Ishikawa (cell line): ENCODE measurements around the gene ELF5.
A peak's percentile ranks its signal among the peaks of the same experiment; 100 is the strongest.

Experiments
- CEBPB ChIP-seq: IDR thresholded peaks from 2 replicates; pipeline ENCODE4 v1.6.1; 2012
- CREB1 ChIP-seq: IDR thresholded peaks from 2 replicates; pipeline ENCODE4 v1.6.1; 2012; ENCODE audit warnings: low read depth
- EGR1 ChIP-seq: IDR thresholded peaks from 2 replicates; pipeline ENCODE4 v1.6.1; 2012
- EP300 ChIP-seq: IDR thresholded peaks from 2 replicates; pipeline ENCODE4 v1.6.1; 2012; ENCODE audit warnings: borderline replicate concordance
- FOXM1 ChIP-seq: IDR thresholded peaks from 2 replicates; pipeline ENCODE4 v1.6.1; 2012; ENCODE audit warnings: low read depth, borderline replicate concordance
- NFIC ChIP-seq: IDR thresholded peaks from 2 replicates; pipeline ENCODE4 v1.6.1; 2012
- RAD21 ChIP-seq: IDR thresholded peaks from 2 replicates; pipeline ENCODE4 v1.6.1; 2012; ENCODE audit warnings: low read depth
- REST ChIP-seq: IDR thresholded peaks from 2 replicates; pipeline ENCODE4 v1.6.1; 2012; ENCODE audit warnings: low read depth, mild to moderate bottlenecking
- TAF1 ChIP-seq: IDR thresholded peaks from 2 replicates; pipeline ENCODE4 v1.6.1; 2012; ENCODE audit warnings: low read depth, mild to moderate bottlenecking
- TCF12 ChIP-seq: IDR thresholded peaks from 2 replicates; pipeline ENCODE4 v1.6.1; 2012; ENCODE audit warnings: low read depth
- TEAD4 ChIP-seq: IDR thresholded peaks from 2 replicates; pipeline ENCODE4 v1.6.1; 2012
- USF1 ChIP-seq: IDR thresholded peaks from 2 replicates; pipeline ENCODE4 v1.6.1; 2012
- YY1 ChIP-seq: IDR thresholded peaks from 2 replicates; pipeline ENCODE4 v1.6.1; 2012; ENCODE audit warnings: low read depth
- ZBTB7A ChIP-seq: IDR thresholded peaks from 2 replicates; pipeline ENCODE4 v1.6.1; 2012; ENCODE audit warnings: low read depth
- TF ChIP-seq, protein P1 (sequence below): IDR thresholded peaks from 2 replicates; pipeline ENCODE4 v1.6.1; 2012

ELF5 gene

GRCh38 chr11:34499719-34500500 lies 13.7 kb downstream of the ELF5 start:
- TF ChIP-seq TCF12 (no peak), CREB1 (no peak), REST (no peak), USF1 (no peak), YY1 (no peak), EGR1 (no peak), TEAD4 (no peak), RAD21 (no peak), ZBTB7A (no peak), EP300 (no peak), CEBPB (no peak), FOXM1 (no peak), NFIC (no peak), TAF1 (no peak)
- TF ChIP-seq, protein P1, sequence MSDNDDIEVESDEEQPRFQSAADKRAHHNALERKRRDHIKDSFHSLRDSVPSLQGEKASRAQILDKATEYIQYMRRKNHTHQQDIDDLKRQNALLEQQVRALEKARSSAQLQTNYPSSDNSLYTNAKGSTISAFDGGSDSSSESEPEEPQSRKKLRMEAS = no peak

DNA sequence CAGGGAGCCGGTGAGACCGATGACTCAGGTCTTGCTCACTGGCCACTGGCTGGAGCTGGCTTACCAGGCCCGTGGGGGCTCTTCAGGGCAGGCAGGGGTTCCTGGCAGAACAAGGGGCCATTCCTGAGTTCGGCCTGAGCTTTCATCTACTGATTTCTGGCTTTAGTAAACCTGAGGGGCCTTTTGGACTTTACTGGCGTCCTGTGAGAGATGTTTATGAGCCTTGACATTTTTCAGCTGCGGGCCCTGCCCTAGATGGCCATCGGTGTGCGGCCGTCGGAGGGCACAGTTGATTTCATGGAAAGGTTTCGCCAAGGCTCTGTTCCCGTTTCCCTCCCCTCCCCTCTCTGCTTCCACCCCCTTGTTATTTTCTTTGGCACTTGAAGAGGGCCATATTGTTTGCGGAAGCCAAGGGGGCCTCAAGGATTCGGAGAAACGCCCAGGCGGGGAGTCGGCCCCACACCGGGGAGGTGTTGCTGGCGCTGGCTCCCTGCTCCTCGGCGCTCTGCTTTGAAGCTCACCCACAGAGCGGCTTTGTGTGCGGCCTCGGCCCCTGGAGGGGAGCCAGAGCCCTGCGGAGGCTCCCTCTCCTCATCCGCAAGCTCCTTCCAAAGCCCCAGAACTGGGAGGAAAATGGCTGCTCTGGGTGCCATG lies 17.7 kb downstream of the ELF5 start:
- no peak for TF ChIP-seq CEBPB
- TF ChIP-seq RAD21 = no peak
- TF ChIP-seq EGR1 = no peak
- 0 out of 2 replicates have a peak, but pooled peaks have one; percentile 33 for TF ChIP-seq FOXM1
- TF ChIP-seq NFIC = peak; percentile 90
- TF ChIP-seq TEAD4 = peak; percentile 13; the same call in 1 of the 2 replicates
- no peak for TF ChIP-seq YY1
- TF ChIP-seq EP300 = peak; percentile 71
- TF ChIP-seq ZBTB7A = peak; percentile 29
- no peak for TF ChIP-seq USF1
- peak; percentile 74 for TF ChIP-seq TCF12
- no peak for TF ChIP-seq TAF1

DNA sequence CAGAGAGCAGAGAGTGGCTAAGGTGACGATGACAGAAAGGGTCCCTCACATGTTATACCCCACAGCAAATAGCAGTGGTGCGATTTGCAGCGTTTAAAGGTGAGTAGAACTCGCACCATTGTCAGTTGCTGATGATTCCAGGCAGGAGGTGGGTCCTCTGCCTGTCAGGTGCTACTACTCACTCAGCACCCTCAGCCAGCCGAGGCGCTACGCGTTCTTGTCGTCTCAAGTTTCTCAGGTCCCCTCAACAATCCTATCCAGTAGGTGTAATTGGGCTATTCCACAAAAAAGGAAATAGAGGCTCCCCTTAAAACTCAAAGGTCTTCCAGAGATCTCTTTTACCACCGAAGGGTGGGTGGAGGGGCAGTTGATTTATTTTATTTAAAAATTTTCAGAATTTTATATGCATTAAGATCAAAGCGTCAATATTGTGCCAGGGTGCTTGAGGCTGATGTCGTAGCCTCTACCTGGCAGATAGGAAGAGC lies 18.3 kb downstream of the ELF5 start:
- TF ChIP-seq TEAD4 (no peak), ZBTB7A (no peak), CREB1 (no peak), EP300 (no peak), USF1 (no peak), RAD21 (no peak), YY1 (no peak), NFIC (no peak), TAF1 (no peak), FOXM1 (no peak), REST (no peak), CEBPB (no peak), EGR1 (no peak), TCF12 (no peak)
- TF ChIP-seq, protein P1 = no peak

DNA sequence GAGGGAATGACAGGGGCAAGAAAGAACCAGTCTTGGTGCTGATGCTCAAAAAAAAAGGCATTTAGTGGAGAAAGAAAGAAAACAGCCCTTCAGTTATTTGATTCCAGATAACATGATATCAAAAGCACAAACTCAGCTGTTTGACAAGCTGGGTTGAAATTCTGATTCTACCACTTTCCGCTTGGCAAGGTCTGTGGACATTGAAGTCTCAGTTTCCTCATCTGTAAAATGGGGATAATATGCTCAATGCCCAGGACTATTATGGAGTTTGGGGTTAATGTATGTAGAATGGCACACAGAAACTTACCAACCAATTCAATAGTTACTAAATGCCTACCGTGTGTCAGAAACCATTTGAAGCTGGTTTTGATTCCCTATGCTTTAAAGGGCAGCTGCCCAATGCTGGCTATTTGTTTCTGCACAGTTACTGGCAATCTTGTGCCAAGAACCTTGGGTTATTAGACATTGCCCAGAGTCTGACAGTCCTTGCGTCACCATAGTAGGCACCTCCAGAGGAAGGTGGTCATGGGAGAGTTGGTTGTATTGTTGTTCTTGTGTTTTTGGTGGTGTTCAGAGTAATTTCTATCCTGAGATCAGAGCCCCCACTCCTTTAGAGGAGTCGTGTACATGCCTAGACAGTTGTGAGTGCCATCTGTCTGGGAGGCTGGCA lies 19.5 kb downstream of the ELF5 start:
- TF ChIP-seq CEBPB = no peak
- no peak for TF ChIP-seq NFIC
- no peak for TF ChIP-seq FOXM1
- no peak for TF ChIP-seq EGR1
- no peak for TF ChIP-seq USF1
- no peak for TF ChIP-seq RAD21
- TF ChIP-seq CREB1 = no peak
